ENCODE measurements around the gene TLE1.

TLE1 gene

GRCh38 chr9:81560851-81561732 is 128.3 kb downstream of the TLE1 start:
- H3K27ac ChIP-seq, result no peak overlapping the region
- TF ChIP-seq CTCF (conservative IDR thresholded peaks at IDR 0.05; ENCODE audit: low read depth), result no peak
- ChIA-PET POLR2A (ENCODE audit: low non-redundant PET) (no interaction called here), CTCF (no interaction called here)
- no peak for DNase-seq (ENCODE audit: low spot score)

- ChIA-PET POLR2A (ENCODE audit: low non-redundant PET) (no interaction called here), CTCF (no interaction called here)
- peak overlapping the region; percentile 31; the same call in 1 of the 2 replicates for H3K27ac ChIP-seq
- peak; percentile 80 for DNase-seq (ENCODE audit: low spot score)
- no peak for TF ChIP-seq CTCF (conservative IDR thresholded peaks at IDR 0.05; ENCODE audit: low read depth)
Measured at GRCh38 chr9:81559709-81560108, 129.6 kb downstream of the TLE1 start.

- no peak for TF ChIP-seq CTCF (conservative IDR thresholded peaks at IDR 0.05; ENCODE audit: low read depth)
- POLR2A ChIA-PET (ENCODE audit: low non-redundant PET), result no interaction called here
- no peak for DNase-seq (ENCODE audit: low spot score)
- H3K27ac ChIP-seq, result peak overlapping the region; percentile 31; the same call in 1 of the 2 replicates
- CTCF ChIA-PET, result no interaction called here
Measured at GRCh38 chr9:81559197-81559596, 130.2 kb downstream of the TLE1 start.

- no peak for DNase-seq (ENCODE audit: low spot score)
- no peak overlapping the region for H3K27ac ChIP-seq
- POLR2A ChIA-PET (ENCODE audit: low non-redundant PET), result no interaction called here
- no peak for TF ChIP-seq CTCF (conservative IDR thresholded peaks at IDR 0.05; ENCODE audit: low read depth)
- CTCF ChIA-PET, result no interaction called here
Measured at GRCh38 chr9:81558091-81558830, 131.1 kb downstream of the TLE1 start.

- DNase-seq (ENCODE audit: low spot score), result no peak
- TF ChIP-seq CTCF (conservative IDR thresholded peaks at IDR 0.05; ENCODE audit: low read depth), result no peak
- H3K27ac ChIP-seq, result no peak overlapping the region
- POLR2A ChIA-PET (ENCODE audit: low non-redundant PET), result no interaction called here
- CTCF ChIA-PET, result no interaction called here
Measured at GRCh38 chr9:81557452-81558090, 131.8 kb downstream of the TLE1 start.

GRCh38 chr9:81556923-81557322 is 132.4 kb downstream of the TLE1 start:
- no peak for TF ChIP-seq CTCF (conservative IDR thresholded peaks at IDR 0.05; ENCODE audit: low read depth)
- POLR2A ChIA-PET (ENCODE audit: low non-redundant PET), result no interaction called here
- DNase-seq (ENCODE audit: low spot score), result no peak
- no peak overlapping the region for H3K27ac ChIP-seq
- CTCF ChIA-PET, result no interaction called here

All from RWPE1 (cell line).